COLO668 (cell line): ENCODE measurements around the gene SGCB.
"Not testable (repeated sequence)": the region's sequence is repeated elsewhere in the genome, so short reads cannot be mapped to it uniquely, and the experiment has no call there.

Experiments used
- DNase-seq: peaks from one replicate; lab custom pipeline; 2025; ENCODE audit not compliant: unreplicated experiment; lab: John Stamatoyannopoulos, UW

The SGCB gene

DNA sequence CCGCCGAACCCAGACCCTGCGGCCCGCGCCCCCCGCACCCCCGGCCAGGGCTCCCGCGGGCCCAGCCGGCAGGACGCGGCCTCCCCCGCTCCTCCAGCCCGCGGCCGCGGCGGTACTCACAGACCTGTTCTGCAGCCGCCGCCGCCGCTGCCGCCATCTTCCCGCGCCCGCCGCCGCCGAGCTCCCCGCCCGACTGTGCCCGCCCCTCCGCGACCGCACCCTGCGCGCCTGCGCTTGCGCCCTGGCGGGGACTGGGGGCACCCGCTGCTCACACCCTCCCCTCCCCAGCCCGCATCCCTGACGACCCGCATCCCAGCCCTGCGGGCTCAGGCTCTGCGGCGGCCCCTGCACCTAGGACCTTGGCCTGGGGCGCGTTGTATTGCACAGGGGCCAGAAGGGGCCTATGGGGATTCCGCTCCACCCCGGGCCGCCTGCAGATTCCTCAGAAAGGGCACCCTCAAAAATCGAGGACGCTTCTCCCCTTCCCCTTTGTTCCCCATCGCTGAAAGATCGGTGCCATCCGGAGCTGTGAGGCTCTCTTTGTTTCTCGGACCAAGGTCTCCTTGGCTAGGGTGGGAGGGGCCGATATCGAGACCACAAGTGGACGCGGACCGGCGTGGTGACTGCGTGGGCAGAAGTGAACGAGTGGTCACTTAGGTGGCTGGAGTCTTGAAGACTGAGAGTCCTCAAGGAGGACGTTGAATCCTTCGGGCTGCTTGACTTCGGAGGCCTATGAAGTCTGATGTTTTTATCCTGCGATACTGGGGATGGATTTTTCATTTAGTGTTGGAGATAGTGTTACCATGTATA, at the start of gene SGCB:
Gene SGCB, minus strand, starts transcription at position 197 of the 810 bp plus-strand sequence. Its CDS starts 40 bp downstream, at position 157.
- peak; percentile 75 for DNase-seq

- DNase-seq, result not testable (repeated sequence)
Observed at GRCh38 chr4:52086425-52086824, 48.3 kb upstream of the SGCB start.

DNA sequence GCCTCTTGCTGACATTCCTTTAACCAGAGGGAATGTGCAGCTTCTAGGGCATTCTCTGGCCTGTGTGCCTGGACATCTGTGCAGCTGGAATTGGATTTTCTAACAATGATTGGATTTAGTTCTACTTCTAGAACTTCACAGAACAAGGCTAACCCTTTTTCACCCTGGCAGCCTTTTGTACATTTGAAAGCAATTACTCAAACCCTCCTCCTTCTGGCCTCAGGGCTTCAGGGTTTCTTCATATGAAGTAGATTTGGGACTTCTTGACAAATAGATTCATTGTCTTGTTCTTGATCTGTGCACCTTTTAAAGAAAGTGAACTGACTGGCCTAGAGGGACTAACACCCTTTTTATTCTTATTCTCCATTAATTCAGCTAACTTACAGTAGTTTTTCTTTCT, 43.1 kb upstream of the SGCB start:
- no peak for DNase-seq

- no peak for DNase-seq
Observed at GRCh38 chr4:52079659-52080058, 41.6 kb upstream of the SGCB start.

DNA sequence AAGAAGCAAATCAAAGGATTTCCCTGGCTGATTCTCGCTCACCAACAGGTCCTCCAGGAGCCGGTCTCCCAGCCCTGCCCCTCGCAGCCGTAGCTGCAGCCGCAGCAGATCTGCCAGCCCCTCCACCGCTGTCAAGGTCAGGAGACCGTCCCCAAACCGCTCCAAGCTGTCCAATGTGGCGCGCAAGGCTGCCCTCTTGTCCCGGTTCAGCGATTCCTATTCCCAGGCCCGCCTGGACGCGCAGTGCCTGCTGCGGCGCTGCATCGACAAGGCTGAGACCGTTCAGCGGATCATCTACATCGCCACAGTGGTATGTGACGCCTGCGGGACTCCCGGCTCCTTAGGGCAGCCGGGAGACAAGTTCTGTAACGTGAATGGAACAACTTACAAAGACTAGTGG, 38.6 kb upstream of the SGCB start:
- DNase-seq, result no peak

- no peak for DNase-seq
Observed at GRCh38 chr4:52071791-52072546, 33.9 kb upstream of the SGCB start.

- no peak for DNase-seq
Observed at GRCh38 chr4:52069571-52069970, 31.5 kb upstream of the SGCB start.

GRCh38 chr4:52059372-52059771, 21.3 kb upstream of the SGCB start:
- no peak for DNase-seq

GRCh38 chr4:52058275-52058674, 20.2 kb upstream of the SGCB start:
- no peak for DNase-seq

DNA sequence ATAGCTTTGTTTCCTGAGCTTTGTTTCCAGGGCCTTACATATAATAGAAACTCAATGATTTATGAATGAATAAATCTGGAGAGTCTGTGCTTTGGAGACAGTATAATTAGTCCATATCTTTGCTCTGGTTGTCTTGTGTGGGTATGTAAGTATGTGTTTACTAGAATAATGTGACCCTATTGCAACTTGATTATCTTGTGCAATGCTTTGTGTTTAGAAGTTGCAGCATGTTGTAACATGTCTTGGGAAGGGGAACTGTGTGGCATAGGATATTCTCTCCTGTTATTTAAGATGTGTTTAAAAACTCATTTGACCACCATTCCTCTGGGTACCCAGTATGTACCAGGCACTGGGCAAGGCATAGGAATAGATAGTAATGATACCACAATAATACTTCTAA, 19.1 kb upstream of the SGCB start:
- DNase-seq, result no peak

- DNase-seq, result no peak
Observed at GRCh38 chr4:52054254-52054653, 16.2 kb upstream of the SGCB start.

- no peak for DNase-seq
Observed at GRCh38 chr4:52052475-52052780, 14.3 kb upstream of the SGCB start.

DNA sequence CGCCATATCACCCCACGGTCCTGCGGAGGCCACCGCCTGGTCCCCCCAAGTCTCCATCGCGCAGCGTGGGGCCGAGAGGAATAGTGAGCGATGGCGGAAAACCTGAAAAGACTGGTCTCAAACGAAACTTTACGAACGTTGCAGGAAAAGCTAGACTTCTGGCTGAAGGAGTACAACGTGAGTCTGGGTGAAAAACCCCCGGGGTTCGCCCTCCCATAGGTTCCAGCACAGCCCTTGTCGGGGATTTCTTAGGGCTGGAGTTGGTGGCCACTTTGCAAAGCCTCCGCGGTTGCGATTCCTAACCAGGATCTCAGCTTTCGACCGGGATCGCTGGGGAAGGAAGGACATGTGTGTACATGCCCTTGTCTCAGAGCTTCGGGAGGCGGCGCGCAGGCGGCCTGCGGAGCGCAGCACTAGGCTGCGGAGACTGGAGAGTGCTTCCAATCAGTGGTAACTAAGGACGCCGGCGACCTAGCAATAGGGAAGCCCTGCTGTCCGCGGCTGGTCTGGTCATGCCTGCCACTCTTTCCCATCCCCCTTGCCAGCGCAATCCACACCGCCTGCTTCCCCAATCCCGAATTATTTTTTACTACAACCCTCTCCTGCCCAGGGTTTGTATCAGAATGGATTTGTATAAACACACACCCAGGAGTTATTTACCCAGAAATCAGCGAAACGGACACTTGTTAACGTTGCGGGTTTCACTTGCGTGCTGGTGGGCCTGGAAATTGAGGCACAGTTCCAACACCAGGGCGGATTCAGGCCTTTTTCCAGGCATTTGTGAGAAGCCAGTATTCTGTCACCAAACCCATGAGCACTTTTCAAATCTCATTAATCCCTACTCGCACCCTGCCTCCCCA, 13.7 kb upstream of the SGCB start:
- DNase-seq, result peak; percentile 70

GRCh38 chr4:52051213-52051614, 13.1 kb upstream of the SGCB start, which contains the start of gene SPATA18:
Gene SPATA18 (plus strand): TSS chr4:52051304. CDS start chr4:52051705, 401 bp downstream.
- DNase-seq, result peak; percentile 51

DNA sequence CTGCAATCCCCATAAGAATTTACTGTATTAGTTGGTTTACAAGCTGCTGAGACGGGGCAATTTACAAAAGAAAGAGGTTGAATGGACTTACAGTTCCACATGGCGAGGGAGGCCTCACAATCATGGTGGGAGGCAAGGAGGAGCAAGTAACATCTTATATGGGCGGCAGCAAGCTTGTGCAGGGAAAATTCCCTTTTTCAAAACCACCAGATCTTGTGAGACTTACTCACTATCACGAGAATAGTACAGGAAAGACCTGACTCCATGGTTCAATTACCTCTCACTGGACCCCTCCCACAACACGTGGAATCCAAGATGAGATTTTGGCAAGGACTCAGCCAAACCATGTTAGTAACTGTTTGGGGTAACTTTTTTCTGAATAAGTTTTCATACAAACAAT, 11.2 kb upstream of the SGCB start:
- DNase-seq, result no peak

- DNase-seq, result no peak
Observed at GRCh38 chr4:52045028-52045427, 6.9 kb upstream of the SGCB start.

DNA sequence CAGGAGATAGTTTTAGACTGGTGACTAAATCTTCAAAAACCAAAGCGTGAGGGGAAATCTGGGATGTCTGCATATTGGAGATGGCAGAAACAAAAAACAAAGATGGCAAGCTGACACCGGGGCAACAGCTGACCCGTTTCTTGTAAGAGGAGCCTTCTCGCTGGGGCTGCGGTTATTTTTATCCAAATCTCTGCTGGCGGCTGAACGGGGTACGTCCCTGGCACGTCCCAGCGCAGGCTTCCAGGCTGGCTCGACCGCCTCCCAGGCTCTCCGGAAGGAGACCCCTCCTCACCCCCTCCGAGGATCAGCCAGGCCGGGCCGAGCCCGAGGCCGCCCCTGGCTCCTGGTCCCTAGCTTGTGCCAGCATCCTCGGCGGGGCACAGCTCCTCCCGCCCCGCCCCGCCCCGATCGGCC, 403 bp downstream of the SGCB start:
- DNase-seq, result no peak

DNA sequence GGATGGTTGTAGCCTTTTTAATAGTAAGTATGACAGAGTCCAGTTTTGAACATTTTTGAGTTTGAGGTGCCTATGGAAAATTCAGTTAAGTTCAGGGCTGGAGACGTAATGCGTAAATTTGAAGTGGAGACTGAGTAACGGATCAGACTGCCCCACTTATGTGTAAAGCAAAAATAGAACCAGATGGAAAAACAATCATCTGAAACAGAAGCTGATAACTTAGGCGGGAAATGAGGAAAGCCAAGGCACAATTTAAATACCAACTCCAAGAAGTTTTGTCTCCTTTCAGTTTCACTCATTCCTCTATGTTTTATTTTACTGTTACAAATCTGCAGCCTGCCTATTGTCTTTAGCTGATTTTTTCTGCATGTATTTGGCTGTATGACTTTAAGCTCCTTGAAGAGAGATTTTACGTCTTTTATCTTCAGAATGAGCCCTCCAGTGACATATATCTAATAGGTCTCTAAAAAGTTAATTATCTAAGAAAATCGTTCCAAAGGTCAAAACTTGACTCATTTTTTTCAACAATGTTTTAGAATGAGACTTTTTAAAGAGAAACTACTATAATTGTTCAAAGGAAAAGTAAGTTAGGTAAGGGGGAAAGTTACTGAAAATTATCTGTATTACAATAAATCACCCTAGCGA, 1.1 kb downstream of the SGCB start:
- DNase-seq, result no peak

DNA sequence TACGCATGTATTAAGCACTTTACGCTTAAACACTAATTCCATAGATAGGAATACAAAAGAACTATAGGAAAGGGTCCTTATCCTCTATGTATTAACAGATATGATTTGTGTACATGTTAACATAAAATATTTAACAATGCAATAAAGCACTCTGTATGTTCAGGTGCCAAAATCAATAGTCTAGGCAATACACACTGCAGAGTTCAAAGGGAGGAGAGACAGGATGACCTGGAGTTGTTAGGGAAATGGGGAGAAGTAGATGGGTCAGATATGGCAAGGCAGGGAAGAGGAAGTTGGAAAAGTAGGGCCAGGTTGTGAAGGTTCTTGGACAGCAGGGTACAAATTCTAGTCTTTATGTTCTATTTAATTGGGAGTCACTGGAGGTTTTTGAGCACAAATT, 2.9 kb downstream of the SGCB start:
- DNase-seq, result no peak

DNA sequence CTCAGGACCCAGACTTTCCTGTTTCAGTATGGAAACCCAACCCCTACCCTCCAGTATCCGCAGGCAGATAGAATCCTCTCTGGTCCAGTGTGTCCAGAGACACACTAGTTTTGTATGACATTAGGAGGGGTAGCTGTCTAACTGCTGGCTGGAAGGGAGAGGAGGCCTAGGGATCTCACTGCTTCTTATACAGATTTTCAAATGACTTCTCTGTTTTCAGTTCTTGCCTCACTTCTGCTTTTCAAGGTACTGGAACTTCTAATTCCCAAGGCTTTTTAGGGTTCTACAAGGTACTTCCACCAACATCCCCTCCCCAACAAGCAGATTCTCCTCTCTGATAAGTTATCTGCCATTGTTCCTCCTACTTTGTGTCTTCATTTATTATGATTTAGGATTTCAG, 6.1 kb downstream of the SGCB start:
- no peak for DNase-seq

DNA sequence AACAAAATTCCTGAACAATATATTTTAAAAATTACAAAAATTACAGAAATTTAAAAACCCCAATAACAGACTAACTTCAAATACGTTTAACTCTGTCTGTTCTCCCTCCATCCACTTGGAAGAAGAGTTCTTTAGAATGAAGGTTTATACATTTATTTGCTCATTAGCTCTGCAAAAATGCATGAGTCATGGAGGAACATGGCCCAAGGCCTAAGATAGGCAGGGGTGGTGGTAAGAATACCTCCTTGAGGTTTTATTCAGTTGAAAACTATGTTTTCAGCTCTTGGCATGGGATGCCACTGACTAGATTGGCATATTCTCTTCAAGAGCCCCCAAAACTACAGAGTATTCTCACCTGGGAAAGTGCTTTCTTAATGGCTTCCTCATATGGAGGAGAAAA, 9.1 kb downstream of the SGCB start:
- no peak for DNase-seq
